GM19324 (cell line): Measurements from ENCODE around the gene LTC4S.
"Not testable (repeated sequence)": the region's sequence is repeated elsewhere in the genome, so short reads cannot be mapped to it uniquely, and the experiment has no call there.

Source experiments
- ATAC-seq: cut with Tn5 transposase; IDR thresholded peaks from one replicate; pipeline ENCODE4 v1.9.1; 2021; ENCODE audit warnings: mild to moderate bottlenecking, moderate library complexity; ENCODE audit not compliant: unreplicated experiment, low FRiP score

LTC4S gene

GRCh38 chr5:179822059-179822432 lies 28.3 kb downstream of the LTC4S start:
- no peak for ATAC-seq

DNA sequence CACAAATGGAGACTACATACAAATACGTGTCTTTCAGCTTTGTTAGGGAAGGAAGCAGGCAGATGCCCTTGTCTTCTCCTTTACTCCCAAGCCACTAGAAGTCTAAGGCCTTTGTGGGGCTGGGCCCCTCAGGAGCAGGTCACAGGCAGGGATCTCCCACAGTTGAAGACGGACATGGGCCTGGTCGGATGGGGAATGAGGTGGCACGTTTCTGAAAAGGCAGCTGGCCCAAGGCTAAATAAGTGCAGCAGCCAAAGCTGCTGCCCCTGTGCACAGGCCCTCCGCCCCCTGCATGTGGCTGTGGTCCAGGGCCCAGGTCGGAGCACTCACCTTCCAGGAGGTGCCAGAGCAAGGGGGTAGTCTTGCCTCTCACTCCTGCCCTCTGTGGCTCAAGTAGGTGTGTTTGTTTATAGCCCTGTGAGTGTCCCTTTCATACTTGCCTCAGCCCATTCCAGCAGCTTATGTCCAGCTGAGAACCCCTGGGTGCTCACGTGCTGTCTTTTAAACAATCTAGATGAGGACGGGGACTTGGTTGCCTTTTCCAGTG lies 28.7 kb downstream of the LTC4S start:
- ATAC-seq, result no peak

DNA sequence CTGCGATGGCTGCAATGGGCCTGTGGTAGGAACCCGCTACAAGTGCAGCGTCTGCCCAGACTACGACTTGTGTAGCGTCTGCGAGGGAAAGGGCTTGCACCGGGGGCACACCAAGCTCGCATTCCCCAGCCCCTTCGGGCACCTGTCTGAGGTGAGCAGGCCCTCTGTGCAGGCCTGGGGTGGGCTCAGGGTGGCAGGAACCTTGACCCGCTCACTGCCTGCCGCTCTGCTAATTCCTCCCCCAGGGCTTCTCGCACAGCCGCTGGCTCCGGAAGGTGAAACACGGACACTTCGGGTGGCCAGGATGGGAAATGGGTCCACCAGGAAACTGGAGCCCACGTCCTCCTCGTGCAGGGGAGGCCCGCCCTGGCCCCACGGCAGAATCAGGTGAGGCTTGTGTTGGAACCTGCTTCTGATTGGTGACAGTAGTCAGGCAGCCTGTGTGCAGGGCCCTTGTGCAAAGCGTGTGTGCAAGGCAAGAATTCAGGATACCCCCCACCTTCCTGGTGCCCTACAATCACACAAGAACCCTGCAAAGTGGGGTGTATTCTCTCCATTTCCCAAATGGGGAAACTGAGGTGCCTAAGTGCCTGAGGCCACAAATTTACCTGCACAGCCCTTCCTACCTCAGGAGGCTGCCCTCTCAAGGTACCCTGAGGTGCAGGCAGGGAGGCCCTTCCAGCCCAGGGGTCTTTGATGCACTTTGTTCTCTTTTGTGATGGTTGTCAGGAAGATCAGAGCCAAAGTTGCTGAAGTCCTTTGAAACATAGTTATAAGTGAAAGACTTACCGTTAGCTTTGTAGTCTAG lies 30.4 kb downstream of the LTC4S start:
- no peak for ATAC-seq

DNA sequence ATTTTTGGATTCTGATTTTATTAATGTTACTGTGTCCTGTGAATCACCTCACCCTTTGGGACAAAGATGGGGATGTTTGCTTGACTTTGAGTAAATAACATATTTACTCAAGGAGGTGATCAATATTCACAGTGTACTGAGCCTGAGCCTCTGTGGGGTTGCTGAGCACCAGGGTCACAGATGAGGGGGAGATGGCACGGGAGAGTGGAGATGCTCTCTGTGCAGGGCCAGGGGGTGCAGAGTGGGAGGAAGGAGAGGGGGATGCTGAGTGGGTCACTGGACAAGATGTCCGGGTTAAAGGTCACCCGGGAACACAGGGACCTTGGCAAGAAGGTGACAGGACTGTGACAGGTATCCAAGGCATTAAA lies 30.9 kb downstream of the LTC4S start:
- no peak for ATAC-seq

GRCh38 chr5:179825655-179826182 lies 31.9 kb downstream of the LTC4S start:
- no peak for ATAC-seq

- ATAC-seq, result no peak
Observed at GRCh38 chr5:179827680-179828079, 33.9 kb downstream of the LTC4S start.

DNA sequence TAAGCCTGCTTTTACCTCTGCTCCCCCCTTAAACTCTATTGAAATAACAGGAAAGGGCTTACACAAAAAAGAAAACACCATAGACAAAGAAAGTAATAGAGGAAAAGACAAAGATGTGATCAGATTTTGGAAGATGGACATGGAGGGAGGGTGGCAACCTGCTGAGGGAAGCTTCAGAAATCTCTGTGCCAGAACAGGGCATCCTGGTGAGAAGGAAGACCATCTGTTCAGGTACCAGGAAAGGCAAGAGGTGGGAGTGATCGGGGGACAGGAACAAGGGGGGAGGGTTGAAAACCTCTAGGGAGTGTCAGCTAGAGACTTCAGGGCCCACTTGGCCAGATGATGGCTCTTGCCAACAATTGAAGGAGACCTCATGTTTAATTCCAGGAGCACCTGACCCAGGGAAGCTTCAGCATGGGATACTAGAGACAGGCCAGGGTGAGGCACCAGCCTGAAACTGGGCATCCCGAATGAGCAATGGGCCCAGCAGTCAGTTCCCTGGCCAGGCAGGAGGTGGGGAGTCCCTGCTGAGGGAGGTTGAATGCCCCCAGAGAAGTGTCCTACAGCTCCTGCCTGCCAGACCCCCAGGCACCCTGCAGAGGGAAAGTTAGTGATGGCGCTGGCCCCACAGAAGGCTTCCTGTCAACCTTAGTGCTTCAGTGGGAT lies 35.1 kb downstream of the LTC4S start:
- ATAC-seq, result no peak

- no peak for ATAC-seq
Observed at GRCh38 chr5:179829732-179830435, 36.1 kb downstream of the LTC4S start.

DNA sequence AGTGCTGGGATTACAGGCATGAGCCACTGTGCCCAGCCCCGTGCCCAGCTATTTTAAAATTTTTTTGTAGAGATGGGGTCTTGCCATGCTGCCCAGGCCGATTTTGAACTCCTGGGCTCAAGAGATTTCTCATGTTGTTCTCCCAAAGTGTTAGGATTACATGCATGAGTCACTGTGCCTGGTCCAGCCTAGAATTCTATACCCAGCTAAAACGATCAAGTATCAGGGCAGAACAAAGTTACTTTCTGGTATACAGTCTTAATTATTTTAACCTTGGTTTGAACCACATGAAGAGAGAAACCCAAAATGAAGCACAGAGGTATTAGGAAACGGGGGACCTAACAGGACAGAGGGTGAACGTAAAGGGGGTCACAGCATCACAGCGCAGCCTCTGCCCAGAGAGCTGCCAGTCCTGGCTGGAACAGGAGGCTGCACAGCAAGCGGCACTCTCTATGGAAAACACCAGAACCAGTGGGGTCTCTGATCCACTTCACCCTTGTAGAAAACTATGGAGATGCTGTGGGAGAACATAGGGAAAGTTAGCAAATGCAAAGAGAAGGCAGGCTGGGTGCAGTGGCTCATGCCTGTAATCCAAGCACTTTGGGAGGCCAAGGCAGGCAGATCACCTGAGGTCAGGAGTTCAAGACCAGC lies 37.2 kb downstream of the LTC4S start:
- no peak for ATAC-seq

GRCh38 chr5:179832039-179832745 lies 38.4 kb downstream of the LTC4S start:
- ATAC-seq, result no peak

GRCh38 chr5:179833056-179833708 lies 39.4 kb downstream of the LTC4S start:
- no peak for ATAC-seq

GRCh38 chr5:179833709-179834070 lies 39.9 kb downstream of the LTC4S start:
- ATAC-seq, result no peak

GRCh38 chr5:179834120-179834519 lies 40.3 kb downstream of the LTC4S start:
- ATAC-seq, result no peak

DNA sequence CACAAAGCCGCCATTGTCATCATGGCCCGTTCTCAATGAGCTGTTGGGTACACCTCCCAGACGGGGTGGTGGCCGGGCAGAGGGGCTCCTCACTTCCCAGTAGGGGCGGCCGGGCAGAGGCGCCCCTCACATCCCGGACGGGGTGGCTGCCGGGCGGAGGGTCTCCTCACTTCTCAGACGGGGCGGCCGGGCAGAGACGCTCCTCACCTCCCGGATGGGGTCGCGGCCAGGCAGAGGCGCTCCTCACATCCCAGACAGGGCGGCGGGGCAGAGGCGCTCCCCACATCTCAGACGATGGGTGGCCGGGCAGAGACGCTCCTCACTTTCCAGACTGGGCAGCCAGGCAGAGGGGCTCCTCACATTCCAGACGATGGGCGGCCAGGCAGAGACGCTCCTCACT lies 41.1 kb downstream of the LTC4S start:
- not testable (repeated sequence) for ATAC-seq

DNA sequence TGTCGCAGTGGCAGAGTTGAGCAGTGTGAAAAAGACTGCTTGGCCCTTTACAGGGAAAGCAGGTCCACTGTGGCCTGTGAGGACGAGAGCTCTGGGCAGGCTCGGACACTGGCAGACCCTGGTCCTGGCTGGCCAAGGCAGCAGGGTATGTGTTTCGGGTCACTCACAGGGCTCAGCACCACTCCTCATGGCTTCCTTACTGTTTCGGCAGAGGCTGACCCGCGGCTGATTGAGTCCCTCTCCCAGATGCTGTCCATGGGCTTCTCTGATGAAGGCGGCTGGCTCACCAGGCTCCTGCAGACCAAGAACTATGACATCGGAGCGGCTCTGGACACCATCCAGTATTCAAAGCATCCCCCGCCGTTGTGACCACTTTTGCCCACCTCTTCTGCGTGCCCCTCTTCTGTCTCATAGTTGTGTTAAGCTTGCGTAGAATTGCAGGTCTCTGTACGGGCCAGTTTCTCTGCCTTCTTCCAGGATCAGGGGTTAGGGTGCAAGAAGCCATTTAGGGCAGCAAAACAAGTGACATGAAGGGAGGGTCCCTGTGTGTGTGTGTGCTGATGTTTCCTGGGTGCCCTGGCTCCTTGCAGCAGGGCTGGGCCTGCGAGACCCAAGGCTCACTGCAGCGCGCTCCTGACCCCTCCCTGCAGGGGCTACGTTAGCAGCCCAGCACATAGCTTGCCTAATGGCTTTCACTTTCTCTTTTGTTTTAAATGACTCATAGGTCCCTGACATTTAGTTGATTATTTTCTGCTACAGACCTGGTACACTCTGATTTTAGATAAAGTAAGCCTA lies 42.6 kb downstream of the LTC4S start:
- ATAC-seq, result no peak

GRCh38 chr5:179837076-179838011 lies 43.6 kb downstream of the LTC4S start:
- no peak for ATAC-seq
